ENCODE measurements around the gene CAMK4. TPM values are rescaled to one million over a fixed set of nuclear protein-coding genes. Genes with fewer than 3 reads are reported as not detected.
"Not testable (repeated sequence)": the region's sequence is repeated elsewhere in the genome, so short reads cannot be mapped to it uniquely, and the experiment has no call there.

CAMK4 gene
- total RNA-seq, 4 donors from 2014 or later: 0.75 to 5.6 (median 4.7) TPM

GRCh38 chr5:111408817-111409216 is 184.6 kb downstream of the CAMK4 start:
- Histone ChIP-seq H3K27ac (no peak overlapping the region), H3K27me3 (no peaks in the 10 kb centered on the region), H3K9me3 (no peaks in the 10 kb centered on the region), H3K4me1 (no peaks in the 10 kb centered on the region), H3K36me3 (no peaks in the 10 kb centered on the region), H3K4me3 (no peak overlapping the region)
- intact Hi-C loops (cut with DNase I; ENCODE audit: low total_unique reads) (no loop called here), in situ Hi-C loops (cut with MboI; ENCODE audit: low pct_ligation_motif_present in 1 of 4, low pct_unique_long_range_greater_than_20kb in 1 of 4, low sequenced_read_pairs in 3 of 4) (no loop called here)
- DNase-seq: no peak
- 75% methylated on average over 1 of the region's 1 CpG; no CpG with 5 or more reads in 1 of the 2 donors for WGBS, 2 donors (ENCODE audit: low coverage in 1 of 2)
- no peak for TF ChIP-seq POLR2AphosphoS5 (IDR thresholded peaks at IDR 0.05)
- TF ChIP-seq POLR2A (IDR thresholded peaks at IDR 0.05): no peak
- TF ChIP-seq EP300 (IDR thresholded peaks at IDR 0.05; ENCODE audit: low read depth): no peak
- no peak for TF ChIP-seq CTCF (IDR thresholded peaks at IDR 0.05)

- H3K27ac ChIP-seq; intact Hi-C loops (cut with DNase I; ENCODE audit: low total_unique reads); H3K4me1 ChIP-seq; DNase-seq; H3K4me3 ChIP-seq; H3K9me3 ChIP-seq; in situ Hi-C loops (cut with MboI; ENCODE audit: low pct_ligation_motif_present in 1 of 4, low pct_unique_long_range_greater_than_20kb in 1 of 4, low sequenced_read_pairs in 3 of 4); H3K27me3 ChIP-seq; H3K36me3 ChIP-seq: not testable (repeated sequence)
Measured at GRCh38 chr5:111409266-111409665, 185.1 kb downstream of the CAMK4 start.

- in situ Hi-C loops (cut with MboI; ENCODE audit: low pct_ligation_motif_present in 1 of 4, low pct_unique_long_range_greater_than_20kb in 1 of 4, low sequenced_read_pairs in 3 of 4); H3K4me3 ChIP-seq; H3K36me3 ChIP-seq; DNase-seq; H3K27ac ChIP-seq; H3K4me1 ChIP-seq; intact Hi-C loops (cut with DNase I; ENCODE audit: low total_unique reads); H3K27me3 ChIP-seq; H3K9me3 ChIP-seq: not testable (repeated sequence)
- 87 to 91% methylated on average over 3 of the region's 3 CpGs for WGBS, 2 donors (ENCODE audit: low coverage in 1 of 2)
Measured at GRCh38 chr5:111410067-111410466, 185.9 kb downstream of the CAMK4 start.

- DNase-seq: no peak
- in situ Hi-C loops (cut with MboI; ENCODE audit: low pct_ligation_motif_present in 1 of 4, low pct_unique_long_range_greater_than_20kb in 1 of 4, low sequenced_read_pairs in 3 of 4) (no loop called here), intact Hi-C loops (cut with DNase I; ENCODE audit: low total_unique reads) (no loop called here)
- H3K36me3 ChIP-seq: no peaks in the 10 kb centered on the region
- no peaks in the 10 kb centered on the region for H3K9me3 ChIP-seq
- no peaks in the 10 kb centered on the region for H3K27me3 ChIP-seq
- H3K27ac ChIP-seq: no peak overlapping the region
- 83 to 84% methylated on average over 1 of the region's 1 CpG for WGBS, 2 donors (ENCODE audit: low coverage in 1 of 2)
- H3K4me3 ChIP-seq: no peak overlapping the region
- TF ChIP-seq POLR2A (IDR thresholded peaks at IDR 0.05): no peak
- no peak for TF ChIP-seq EP300 (IDR thresholded peaks at IDR 0.05; ENCODE audit: low read depth)
- TF ChIP-seq POLR2AphosphoS5 (IDR thresholded peaks at IDR 0.05): no peak
- no peak for TF ChIP-seq CTCF (IDR thresholded peaks at IDR 0.05)
- H3K4me1 ChIP-seq: no peaks in the 10 kb centered on the region
Measured at GRCh38 chr5:111411301-111411700, 187.1 kb downstream of the CAMK4 start.

GRCh38 chr5:111412593-111412992 is 188.4 kb downstream of the CAMK4 start:
- Histone ChIP-seq H3K4me1 (no peaks in the 10 kb centered on the region), H3K27me3 (no peaks in the 10 kb centered on the region), H3K4me3 (no peak overlapping the region), H3K9me3 (no peaks in the 10 kb centered on the region), H3K27ac (no peak overlapping the region), H3K36me3 (no peaks in the 10 kb centered on the region)
- DNase-seq: no peak
- in situ Hi-C loops (cut with MboI; ENCODE audit: low pct_ligation_motif_present in 1 of 4, low pct_unique_long_range_greater_than_20kb in 1 of 4, low sequenced_read_pairs in 3 of 4): no loop called here
- 87 to 90% methylated on average over 2 of the region's 2 CpGs for WGBS, 2 donors (ENCODE audit: low coverage in 1 of 2)
- TF ChIP-seq EP300 (IDR thresholded peaks at IDR 0.05; ENCODE audit: low read depth) (no peak), POLR2A (IDR thresholded peaks at IDR 0.05) (no peak), POLR2AphosphoS5 (IDR thresholded peaks at IDR 0.05) (no peak), CTCF (IDR thresholded peaks at IDR 0.05) (no peak)
- intact Hi-C loops (cut with DNase I; ENCODE audit: low total_unique reads): no loop called here

Data from transverse colon (tissue), 4 donors.